GM12878 (cell line): Measurements from ENCODE around the gene ABT1. TPM values are rescaled to one million over a fixed set of nuclear protein-coding genes. Genes with fewer than 3 reads are reported as not detected.

ENCODE experiments used
- ATAC-seq: fragments of 200-7000 bp; cut with Tn5 transposase; 3 replicates; pipeline ENCODE4 v1.9.1; 2020; ENCODE audit warnings: mild to moderate bottlenecking, moderate library complexity
- BruUV-seq: library from RNA; stranded (reverse); fragments of 400-500 nt; replicated peaks from 2 replicates; lab custom pipeline; 2021; lab: Mats Ljungman, UMichigan
- CTCF ChIA-PET: fragments of 300-600 bp; sonication (Branson Sonifier 250); formaldehyde crosslinking; extraction: SDS; loops from one replicate; lab custom pipeline; 2021; ENCODE audit warnings: inconsistent platforms; lab: Yijun Ruan, JAX
- POLR2A ChIA-PET: fragments of 350-600 bp; formaldehyde crosslinking; extraction: SDS; loops from one replicate; lab custom pipeline; 2021; ENCODE audit warnings: inconsistent platforms; lab: Charles Lee
- RAD21 ChIA-PET: fragments of 300-600 bp; sonication (Branson Sonifier 250); formaldehyde crosslinking; loops from one replicate; lab custom pipeline; 2023; ENCODE audit warnings: antibody characterized with exemption; ENCODE audit not compliant: unreplicated experiment; lab: Charles Lee
- SMC1A ChIA-PET: fragments of 300-600 bp; sonication (Branson Sonifier 250); formaldehyde crosslinking; loops from one replicate; lab custom pipeline; 2023; ENCODE audit not compliant: unreplicated experiment, uncharacterized antibody; lab: Charles Lee
- DNase-seq: peaks from one replicate; pipeline ENCODE4 v3.0.0-alpha.2; 2011; ENCODE audit warnings: low read depth, low spot score
- FAIRE-seq: peaks from 3 replicates; lab custom pipeline; 2011; peaks lifted over from hg19 to GRCh38; lab: Jason Lieb, UNC
- H2AFZ ChIP-seq: 2 replicates; pipeline ENCODE4 v1.6.0; 2011; ENCODE audit warnings: low read depth, low read length, control low read depth; ENCODE audit not compliant: control insufficient read depth
- H3K27ac ChIP-seq: 2 replicates; pipeline ENCODE4 v1.5.1; 2011; ENCODE audit warnings: control low read depth; ENCODE audit not compliant: control insufficient read depth, insufficient read depth
- H3K27me3 ChIP-seq, 2 experiments: replicated peaks in 1 of 2; 2 replicates each; pipeline versions ENCODE4 v1.6.0 to v1.6.1; 2011; ENCODE audit warnings: low read length in 1 of 2; ENCODE audit not compliant: control insufficient read depth in 2 of 2, insufficient read depth in 2 of 2
- H3K36me3 ChIP-seq, 2 experiments: 2 replicates each; pipeline ENCODE4 v1.5.1; 2011; ENCODE audit warnings: low read length in 1 of 2; ENCODE audit not compliant: control insufficient read depth in 2 of 2, insufficient read depth in 2 of 2
- H3K4me1 ChIP-seq: 2 replicates; pipeline ENCODE4 v1.6.1; 2011; ENCODE audit warnings: mild to moderate bottlenecking, low read length, moderate library complexity, mixed read lengths; ENCODE audit not compliant: control insufficient read depth, insufficient read depth
- H3K4me2 ChIP-seq: 2 replicates; pipeline ENCODE4 v1.6.0; 2011; ENCODE audit warnings: control low read depth; ENCODE audit not compliant: control insufficient read depth, insufficient read depth
- H3K4me3 ChIP-seq: fragments of 200-600 bp; sonication (generic); 2 replicates; pipeline ENCODE4 v1.5.1; 2016
- H3K79me2 ChIP-seq: 2 replicates; pipeline ENCODE4 v1.6.0; 2011; ENCODE audit warnings: low read length; ENCODE audit not compliant: control insufficient read depth, insufficient read depth
- H3K9ac ChIP-seq: 2 replicates; pipeline ENCODE4 v1.8.0; 2011; ENCODE audit warnings: low read length, control low read depth, mixed read lengths; ENCODE audit not compliant: control insufficient read depth, insufficient read depth
- H3K9me3 ChIP-seq: replicated peaks from 3 replicates; pipeline ENCODE4 v1.5.1; 2011; ENCODE audit warnings: mild to moderate bottlenecking, low read length; ENCODE audit not compliant: control insufficient read depth, insufficient read depth
- H4K20me1 ChIP-seq: 2 replicates; pipeline ENCODE4 v1.6.0; 2011; ENCODE audit not compliant: control insufficient read depth, insufficient read depth
- ATF2 ChIP-seq: IDR thresholded peaks from 2 replicates; pipeline ENCODE4 v1.6.1; 2012; ENCODE audit warnings: low read length, inconsistent platforms
- CEBPB ChIP-seq, 2 experiments: fragments of 150-350 bp in 1 of 2; IDR thresholded peaks; 2 replicates each; pipeline ENCODE4 v1.6.1; 2012 to 2014; ENCODE audit warnings: low read depth in 2 of 2, low read length in 2 of 2, borderline replicate concordance in 1 of 2, inconsistent platforms in 1 of 2
- IKZF2 ChIP-seq, 2 experiments: fragments of 450-650 bp; IDR thresholded peaks; 2 replicates each; pipeline ENCODE4 v1.6.1; 2017; ENCODE audit warnings: mild to moderate bottlenecking in 2 of 2, moderate library complexity in 2 of 2
- IRF3 ChIP-seq: fragments of 450-650 bp; IDR thresholded peaks from 2 replicates; pipeline ENCODE4 v1.6.1; 2014; ENCODE audit warnings: mild to moderate bottlenecking
- KAT2A ChIP-seq: conservative IDR thresholded peaks from 2 replicates; pipeline ENCODE4 v1.6.1; 2011; ENCODE audit warnings: low read depth, low read length; ENCODE audit not compliant: control insufficient read depth
- NRF1 ChIP-seq: conservative IDR thresholded peaks from 2 replicates; pipeline ENCODE4 v1.6.1; 2011; ENCODE audit warnings: mild to moderate bottlenecking, low read depth, low read length, improper control_type of control experiment
- POLR2A ChIP-seq: IDR thresholded peaks from 2 replicates; pipeline ENCODE4 v1.6.1; 2011; ENCODE audit warnings: low read depth, mild to moderate bottlenecking, low read length
- RFX5 ChIP-seq: IDR thresholded peaks from 2 replicates; pipeline ENCODE4 v1.6.1; 2011; ENCODE audit warnings: low read depth, low read length, improper control_type of control experiment
- SMAD5 ChIP-seq: IDR thresholded peaks from 2 replicates; pipeline ENCODE4 v1.6.1; 2016; ENCODE audit warnings: antibody characterized with exemption, low read depth
- SP1 ChIP-seq: IDR thresholded peaks from one replicate; pipeline ENCODE4 v1.6.1; 2011; ENCODE audit warnings: low read depth, low read length
- ZBTB4 ChIP-seq: fragments of 450-650 bp; formaldehyde crosslinking; IDR thresholded peaks from 2 replicates; pipeline ENCODE4 v1.4.0; 2022; ENCODE audit warnings: mild to moderate bottlenecking, moderate library complexity
- WGBS: methylation state at CpG from one replicate; pipeline ENCODE4 v1.1.6; 2016; ENCODE audit warnings: low lambda C conversion rate; ENCODE audit not compliant: insufficient replicate concordance, insufficient coverage; ENCODE audit errors: missing lambda C conversion rate; 5-methylcytosine and 5-hydroxymethylcytosine counted together
- in situ Hi-C: fragments of 300-500 bp; cut with MboI; formaldehyde crosslinking; loops from 9 replicates; pipeline ENCODE4 v1.14.3; 2018; ENCODE audit warnings: mixed read lengths
- intact Hi-C: fragments of 100-400 bp; cut with micrococcal nuclease; formaldehyde crosslinking; loops from one replicate; pipeline ENCODE4 v1.14.2; 2022; ENCODE audit not compliant: unreplicated experiment
- polyA plus RNA-seq, 11 experiments: library from polyadenylated mRNA; depleted of rRNA in 4 of 11; unstranded in 6 of 11; stranded (reverse) in 5 of 11; fragments of >200 nt; fragmentation: Nextera tagmentation in 4 of 11; fragmentation: Illumina TruSeq in 1 of 11; extraction: Ambion mirVana in 4 of 11; extraction: Trizol in 1 of 11; gene quantifications; 1 replicate in 1 of 11; 2 replicates in 10 of 11; pipeline versions ENCODE4 v1.2.1 to v1.2.3, GENCODE V29; 2011 to 2016; ENCODE audit warnings: inconsistent platforms in 2 of 11, missing spikeins in 2 of 11, low read depth in 1 of 11
- total RNA-seq, 4 experiments: library from RNA; depleted of rRNA in 3 of 4; stranded (reverse); fragments of >200 nt in 3 of 4; fragmentation: Illumina TruSeq in 1 of 4; extraction: Trizol in 1 of 4; gene quantifications; 2 replicates each; pipeline versions ENCODE4 v1.2.1 to v1.2.3, GENCODE V29; 2013 to 2021

The ABT1 gene
- total and polyA plus RNA-seq, 10 of the 15 experiments (the other 5 are each of a cell fraction or from before 2014, with no cell fraction given): 8.4 to 43.5 (median 28.2) TPM

- WGBS: 95% methylated on average over 6 of the region's 6 CpGs
- intact Hi-C loops: no loop called here
- in situ Hi-C loops: no loop called here
- ChIA-PET RAD21 (interaction anchor here (0.7 to 8.8 kb wide), 2 partner anchors 9 to 17 kb away, joined by 3 to 64 read pairs; partner anchors contain the start of gene ABT1), SMC1A (interaction anchor here (1.5 to 11.6 kb wide), 2 partner anchors 8 to 14 kb away, joined by 4 to 170 read pairs; partner anchors contain the start of gene ABT1), POLR2A (interaction anchor here (1.4 kb wide), 1 partner anchor 243 kb away, joined by 5 read pairs; no protein-coding TSS in a partner anchor), CTCF (interaction anchor here (1.0 to 13.0 kb wide), 2 partner anchors 14 to 500 kb away, joined by 3 to 267 read pairs; partner anchors contain the start of gene ABT1)
- TF ChIP-seq POLR2A: no peak
- TF ChIP-seq NRF1: no peak
- TF ChIP-seq KAT2A: no peak
- FAIRE-seq (no peak), DNase-seq (no peak), ATAC-seq (no peak)
- Histone ChIP-seq H4K20me1 (no peaks in the 10 kb centered on the region), H3K27me3 (no peaks in the 10 kb centered on the region), H3K4me3 (no peak overlapping the region), H3K27ac (no peak overlapping the region), H3K9ac (no peak overlapping the region), H3K4me1 (peaks cover 3% of the 10 kb centered on the region), H2AFZ (no peak overlapping the region), H3K4me2 (no peak overlapping the region), H3K36me3 (no peaks in the 10 kb centered on the region), H3K9me3 (peaks cover 8% of the 10 kb centered on the region; the same call in 2 of the 3 replicates), H3K79me2 (no peaks in the 10 kb centered on the region)
- BruUV-seq: no TSS peak
Observed at GRCh38 chr6:26578279-26578678, 18.5 kb upstream of the ABT1 start.

GRCh38 chr6:26578741-26579140 lies 18.0 kb upstream of the ABT1 start:
- ChIA-PET CTCF (interaction anchor here (1.0 to 13.0 kb wide), 2 partner anchors 14 to 500 kb away, joined by 3 to 267 read pairs; partner anchors contain the start of gene ABT1), RAD21 (interaction anchor here (8.8 kb wide), 1 partner anchor 17 kb away, joined by 64 read pairs; the partner anchor contains the start of gene ABT1), SMC1A (interaction anchor here (11.6 kb wide), 1 partner anchor 14 kb away, joined by 170 read pairs; the partner anchor contains the start of gene ABT1), POLR2A (interaction anchor here (1.2 to 1.5 kb wide), 3 partner anchors 11 to 244 kb away, joined by 3 to 5 read pairs (median 4); no protein-coding TSS in a partner anchor)
- Histone ChIP-seq H3K36me3 (no peaks in the 10 kb centered on the region), H3K79me2 (no peaks in the 10 kb centered on the region), H3K27ac (no peak overlapping the region), H3K27me3 (no peaks in the 10 kb centered on the region), H4K20me1 (no peaks in the 10 kb centered on the region), H3K9ac (no peak overlapping the region), H3K4me1 (no peaks in the 10 kb centered on the region; the same call in 1 of the 2 replicates), H3K9me3 (peaks cover 8% of the 10 kb centered on the region; the same call in 2 of the 3 replicates), H2AFZ (no peak overlapping the region), H3K4me2 (no peak overlapping the region), H3K4me3 (no peak overlapping the region)
- WGBS: 95% methylated on average over 1 of the region's 1 CpG
- FAIRE-seq: no peak
- DNase-seq: no peak
- no peak for ATAC-seq
- in situ Hi-C loops (no loop called here), intact Hi-C loops (no loop called here)
- BruUV-seq: no TSS peak
- TF ChIP-seq SMAD5 (no peak), RFX5 (no peak), ATF2 (no peak), SP1 (no peak), IKZF2 (IDR thresholded peaks at IDR 0.05) (no peak), ZBTB4 (CRISPR knock-in tag) (no peak), CEBPB (IDR thresholded peaks at IDR 0.05; ENCODE audit: borderline replicate concordance in 1 of 2, low read depth in 2 of 2, low read length in 2 of 2) (no peak), IRF3 (no peak)
